ENCODE results near the gene HOXD13. TPM values are rescaled to one million over a fixed set of nuclear protein-coding genes. Genes with fewer than 3 reads are reported as not detected.
A peak's percentile ranks its signal among the peaks of the same experiment; 100 is the strongest.

Gene HOXD13
- total and polyA plus RNA-seq, 2 of the 13 experiments (the other 11 are each of a cell fraction or from before 2014, with no cell fraction given) = not detected

DNA sequence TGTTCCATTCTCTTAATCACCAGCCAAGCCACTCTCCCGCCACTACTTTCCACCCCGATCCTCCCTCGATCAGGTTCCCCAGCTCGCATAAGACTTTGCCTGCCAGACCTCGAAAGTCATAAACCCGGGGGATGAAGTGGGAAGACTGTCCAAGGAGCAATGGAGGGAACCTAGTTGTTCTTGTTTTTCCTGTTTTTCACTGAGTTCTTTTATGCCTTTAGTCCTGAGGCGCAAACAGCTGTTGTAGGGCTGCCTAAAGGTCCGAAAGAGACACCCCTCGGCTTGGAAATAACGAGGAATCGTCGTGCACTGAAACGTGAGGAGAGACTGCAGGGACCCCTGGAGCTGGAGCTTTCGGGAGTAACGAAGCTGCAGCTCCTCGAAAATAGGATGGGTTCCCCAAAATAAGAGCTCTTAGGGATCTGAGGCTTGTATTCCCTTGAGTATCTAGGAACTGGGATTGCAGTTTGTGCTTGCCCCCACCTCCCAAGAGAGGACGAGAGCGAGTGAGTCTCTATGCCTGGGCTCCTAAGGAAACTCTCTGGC is 5.4 kb downstream of the HOXD13 start (continued):
- TF ChIP-seq, protein P1, sequence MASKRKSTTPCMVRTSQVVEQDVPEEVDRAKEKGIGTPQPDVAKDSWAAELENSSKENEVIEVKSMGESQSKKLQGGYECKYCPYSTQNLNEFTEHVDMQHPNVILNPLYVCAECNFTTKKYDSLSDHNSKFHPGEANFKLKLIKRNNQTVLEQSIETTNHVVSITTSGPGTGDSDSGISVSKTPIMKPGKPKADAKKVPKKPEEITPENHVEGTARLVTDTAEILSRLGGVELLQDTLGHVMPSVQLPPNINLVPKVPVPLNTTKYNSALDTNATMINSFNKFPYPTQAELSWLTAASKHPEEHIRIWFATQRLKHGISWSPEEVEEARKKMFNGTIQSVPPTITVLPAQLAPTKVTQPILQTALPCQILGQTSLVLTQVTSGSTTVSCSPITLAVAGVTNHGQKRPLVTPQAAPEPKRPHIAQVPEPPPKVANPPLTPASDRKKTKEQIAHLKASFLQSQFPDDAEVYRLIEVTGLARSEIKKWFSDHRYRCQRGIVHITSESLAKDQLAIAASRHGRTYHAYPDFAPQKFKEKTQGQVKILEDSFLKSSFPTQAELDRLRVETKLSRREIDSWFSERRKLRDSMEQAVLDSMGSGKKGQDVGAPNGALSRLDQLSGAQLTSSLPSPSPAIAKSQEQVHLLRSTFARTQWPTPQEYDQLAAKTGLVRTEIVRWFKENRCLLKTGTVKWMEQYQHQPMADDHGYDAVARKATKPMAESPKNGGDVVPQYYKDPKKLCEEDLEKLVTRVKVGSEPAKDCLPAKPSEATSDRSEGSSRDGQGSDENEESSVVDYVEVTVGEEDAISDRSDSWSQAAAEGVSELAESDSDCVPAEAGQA (IDR thresholded peaks at IDR 0.05; ENCODE audit: low read depth) = no peak
- TF ChIP-seq, protein P1 (CRISPR knock-in tag; IDR thresholded peaks at IDR 0.05; ENCODE audit: borderline replicate concordance) = no peak
- TF ChIP-seq SATB2 (CRISPR knock-in tag; IDR thresholded peaks at IDR 0.05) = no peak
- no peak for TF ChIP-seq PTBP1 (IDR thresholded peaks at IDR 0.05; ENCODE audit: low read depth, low read length, poor library complexity, severe bottlenecking)
- TF ChIP-seq, protein P2, sequence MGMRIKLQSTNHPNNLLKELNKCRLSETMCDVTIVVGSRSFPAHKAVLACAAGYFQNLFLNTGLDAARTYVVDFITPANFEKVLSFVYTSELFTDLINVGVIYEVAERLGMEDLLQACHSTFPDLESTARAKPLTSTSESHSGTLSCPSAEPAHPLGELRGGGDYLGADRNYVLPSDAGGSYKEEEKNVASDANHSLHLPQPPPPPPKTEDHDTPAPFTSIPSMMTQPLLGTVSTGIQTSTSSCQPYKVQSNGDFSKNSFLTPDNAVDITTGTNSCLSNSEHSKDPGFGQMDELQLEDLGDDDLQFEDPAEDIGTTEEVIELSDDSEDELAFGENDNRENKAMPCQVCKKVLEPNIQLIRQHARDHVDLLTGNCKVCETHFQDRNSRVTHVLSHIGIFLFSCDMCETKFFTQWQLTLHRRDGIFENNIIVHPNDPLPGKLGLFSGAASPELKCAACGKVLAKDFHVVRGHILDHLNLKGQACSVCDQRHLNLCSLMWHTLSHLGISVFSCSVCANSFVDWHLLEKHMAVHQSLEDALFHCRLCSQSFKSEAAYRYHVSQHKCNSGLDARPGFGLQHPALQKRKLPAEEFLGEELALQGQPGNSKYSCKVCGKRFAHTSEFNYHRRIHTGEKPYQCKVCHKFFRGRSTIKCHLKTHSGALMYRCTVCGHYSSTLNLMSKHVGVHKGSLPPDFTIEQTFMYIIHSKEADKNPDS (CRISPR knock-in tag; IDR thresholded peaks at IDR 0.05) = no peak
- TF ChIP-seq ZBTB20 (CRISPR knock-in tag; IDR thresholded peaks at IDR 0.05; ENCODE audit: borderline replicate concordance, low read depth) = no peak
- no peak for TF ChIP-seq IKZF4 (CRISPR knock-in tag; IDR thresholded peaks at IDR 0.05; ENCODE audit: borderline replicate concordance, low read depth, not compliant biosample characterization)
- no peak for TF ChIP-seq ZNF883 (CRISPR knock-in tag; IDR thresholded peaks at IDR 0.05; ENCODE audit: not compliant biosample characterization)
- no peak for TF ChIP-seq RBM22 (optimal IDR thresholded peaks at IDR 0.05; ENCODE audit: low read length)
- TF ChIP-seq FOXK1 (CRISPR knock-in tag; IDR thresholded peaks at IDR 0.05; ENCODE audit: borderline replicate concordance, low read depth) = no peak
- 0 out of 2 replicates have a peak, but pooled peaks have one; percentile 1 for TF ChIP-seq GLI4 (CRISPR knock-in tag; IDR thresholded peaks at IDR 0.05; ENCODE audit: borderline replicate concordance)
- no peak for TF ChIP-seq ZNF44 (CRISPR knock-in tag; IDR thresholded peaks at IDR 0.05)
- TF ChIP-seq TBX2 (CRISPR knock-in tag; IDR thresholded peaks at IDR 0.05; ENCODE audit: borderline replicate concordance) = no peak; the same call in 1 of the 2 replicates
- TF ChIP-seq ZNF567 (CRISPR knock-in tag; IDR thresholded peaks at IDR 0.05; ENCODE audit: borderline replicate concordance) = no peak
- TF ChIP-seq ZNF878 (CRISPR knock-in tag; IDR thresholded peaks at IDR 0.05) = no peak
- TF ChIP-seq PLRG1 (conservative IDR thresholded peaks at IDR 0.05) = no peak
- TF ChIP-seq SRF (IDR thresholded peaks at IDR 0.05; ENCODE audit: low read depth, low read length) = no peak
- TF ChIP-seq ZNF772 (CRISPR knock-in tag; IDR thresholded peaks at IDR 0.05) = peak; percentile 6; the same call in 1 of the 2 replicates
- no peak for TF ChIP-seq TEAD2 (CRISPR knock-in tag; IDR thresholded peaks at IDR 0.05)
- TF ChIP-seq ZNF788 (CRISPR knock-in tag; IDR thresholded peaks at IDR 0.05; ENCODE audit: borderline replicate concordance) = no peak; the same call in 1 of the 2 replicates
- TF ChIP-seq ZNF674 (CRISPR knock-in tag; IDR thresholded peaks at IDR 0.05; ENCODE audit: low read depth) = 0 out of 2 replicates have a peak, but pooled peaks have one; percentile 23
- no peak for TF ChIP-seq PHB2 (IDR thresholded peaks at IDR 0.05; ENCODE audit: partially characterized antibody)

Measured in HepG2 (cell line).